WTC11 (cell line): ENCODE data around the gene ZMIZ1. TPM values are rescaled to one million over a fixed set of nuclear protein-coding genes. Genes with fewer than 3 reads are reported as not detected.

Source experiments
- ATAC-seq: fragments of 200-7000 bp; cut with Tn5 transposase; 2 replicates; pipeline ENCODE4 v1.10.0; 2021; ENCODE audit warnings: mild to moderate bottlenecking, moderate library complexity
- CTCF ChIA-PET: fragments of 300-600 bp; sonication (Branson Sonifier 250); formaldehyde crosslinking; loops from one replicate; lab custom pipeline; 2021; ENCODE audit warnings: antibody characterized with exemption; lab: Charles Lee
- POLR2A ChIA-PET: fragments of 350-600 bp; sonication (Branson Sonifier 250); formaldehyde crosslinking; loops from one replicate; lab custom pipeline; 2021; ENCODE audit warnings: antibody characterized with exemption; lab: Charles Lee
- DNase-seq: peaks from one replicate; pipeline ENCODE4 v3.0.0; 2021; ENCODE audit warnings: low spot score
- H3K27ac Mint-ChIP-seq: 2 replicates; pipeline ENCODE4 v1.8.0; 2021; ENCODE audit warnings: mixed read lengths
- H3K27me3 Mint-ChIP-seq: 2 replicates; pipeline ENCODE4 v1.8.0; 2021; ENCODE audit warnings: low read depth, mild to moderate bottlenecking, moderate library complexity, mixed read lengths
- H3K36me3 Mint-ChIP-seq: 2 replicates; pipeline ENCODE4 v1.8.0; 2021; ENCODE audit warnings: mixed read lengths
- H3K4me1 Mint-ChIP-seq: 2 replicates; pipeline ENCODE4 v1.8.0; 2022; ENCODE audit warnings: mixed read lengths
- H3K4me3 Mint-ChIP-seq: 2 replicates; pipeline ENCODE4 v1.8.0; 2021; ENCODE audit warnings: mild to moderate bottlenecking, moderate library complexity, mixed read lengths
- H3K9me3 Mint-ChIP-seq: 2 replicates; pipeline ENCODE4 v1.8.0; 2021; ENCODE audit warnings: mixed read lengths
- CDX4 ChIP-seq: fragments of 250-450 bp; sonication (Bioruptor Pico); IDR thresholded peaks from 2 replicates; pipeline ENCODE4 v1.9.0; 2021; ENCODE audit warnings: moderate library complexity, mild to moderate bottlenecking, inconsistent platforms, borderline replicate concordance
- CREB1 ChIP-seq: sonication (generic); formaldehyde crosslinking; IDR thresholded peaks from 2 replicates; pipeline ENCODE4 v1.8.0; 2023; ENCODE audit warnings: mild to moderate bottlenecking, missing genetic modification reagents
- ESRRA ChIP-seq: sonication (generic); formaldehyde crosslinking; IDR thresholded peaks from 2 replicates; pipeline ENCODE4 v1.8.1; 2022; ENCODE audit warnings: mild to moderate bottlenecking, missing genetic modification reagents, borderline replicate concordance
- ETV6 ChIP-seq: sonication (generic); formaldehyde crosslinking; IDR thresholded peaks from 2 replicates; pipeline ENCODE4 v1.8.1; 2022; ENCODE audit warnings: mild to moderate bottlenecking, missing genetic modification reagents
- FOXP1 ChIP-seq: sonication (generic); formaldehyde crosslinking; IDR thresholded peaks from 2 replicates; pipeline ENCODE4 v1.8.0; 2022; ENCODE audit warnings: missing genetic modification reagents, mild to moderate bottlenecking, moderate library complexity, borderline replicate concordance
- GABPB1 ChIP-seq: sonication (generic); formaldehyde crosslinking; IDR thresholded peaks from 2 replicates; pipeline ENCODE4 v1.8.1; 2023; ENCODE audit warnings: mild to moderate bottlenecking, missing genetic modification reagents
- JUN ChIP-seq: sonication (generic); formaldehyde crosslinking; IDR thresholded peaks from 2 replicates; pipeline ENCODE4 v1.8.0; 2023; ENCODE audit warnings: mild to moderate bottlenecking, missing genetic modification reagents
- KAT7 ChIP-seq: sonication (generic); formaldehyde crosslinking; IDR thresholded peaks from 2 replicates; pipeline ENCODE4 v1.8.1; 2023; ENCODE audit warnings: missing genetic modification reagents, mild to moderate bottlenecking, borderline replicate concordance
- MLX ChIP-seq: sonication (generic); formaldehyde crosslinking; IDR thresholded peaks from 2 replicates; pipeline ENCODE4 v1.8.1; 2023; ENCODE audit warnings: mild to moderate bottlenecking, missing genetic modification reagents, moderate library complexity
- PRDM15 ChIP-seq: sonication (generic); formaldehyde crosslinking; IDR thresholded peaks from 2 replicates; pipeline ENCODE4 v1.8.0; 2022; ENCODE audit warnings: missing genetic modification reagents
- PRRX2 ChIP-seq: fragments of 250-450 bp; sonication (Bioruptor Pico); IDR thresholded peaks from 2 replicates; pipeline ENCODE4 v1.8.0; 2021; ENCODE audit warnings: mild to moderate bottlenecking
- STAT6 ChIP-seq: sonication (generic); formaldehyde crosslinking; conservative IDR thresholded peaks from 2 replicates; pipeline ENCODE4 v1.8.1; 2023; ENCODE audit warnings: mild to moderate bottlenecking, low read depth, missing genetic modification reagents, moderate library complexity
- TCF7 ChIP-seq: sonication (generic); formaldehyde crosslinking; IDR thresholded peaks from 2 replicates; pipeline ENCODE4 v1.8.0; 2022; ENCODE audit warnings: mild to moderate bottlenecking, low read depth, missing genetic modification reagents, moderate library complexity
- USF1 ChIP-seq: sonication (generic); formaldehyde crosslinking; IDR thresholded peaks from 2 replicates; pipeline ENCODE4 v1.8.0; 2022; ENCODE audit warnings: mild to moderate bottlenecking, missing genetic modification reagents
- ZNF121 ChIP-seq: sonication (generic); formaldehyde crosslinking; IDR thresholded peaks from 2 replicates; pipeline ENCODE4 v1.8.0; 2023; ENCODE audit warnings: missing genetic modification reagents
- ZNF138 ChIP-seq: sonication (generic); formaldehyde crosslinking; conservative IDR thresholded peaks from 2 replicates; pipeline ENCODE4 v1.8.1; 2022; ENCODE audit warnings: mild to moderate bottlenecking, moderate library complexity, missing genetic modification reagents
- ZNF219 ChIP-seq: sonication (generic); formaldehyde crosslinking; IDR thresholded peaks from 2 replicates; pipeline ENCODE4 v1.8.0; 2023; ENCODE audit warnings: missing genetic modification reagents, mild to moderate bottlenecking, borderline replicate concordance
- ZNF671 ChIP-seq: fragments of 250-450 bp; sonication (Bioruptor Pico); IDR thresholded peaks from 2 replicates; pipeline ENCODE4 v1.8.0; 2021; ENCODE audit warnings: mild to moderate bottlenecking
- total RNA-seq: library from RNA; stranded (reverse); gene quantifications from 3 replicates; pipeline ENCODE4 v1.2.3, GENCODE V29; 2021

The ZMIZ1 gene
- total RNA-seq, 1 experiment from 2014 or later = 44.4 TPM

- TF ChIP-seq GABPB1 (CRISPR knock-in tag) (no peak), TCF7 (CRISPR knock-in tag) (no peak)
Measured at GRCh38 chr10:79165070-79165778, 96.5 kb downstream of the ZMIZ1 start (continued).

GRCh38 chr10:79166312-79166721 lies 97.6 kb downstream of the ZMIZ1 start:
- Mint-ChIP-seq H3K36me3 (no peaks in the 10 kb centered on the region), H3K4me3 (no peak overlapping the region), H3K9me3 (no peaks in the 10 kb centered on the region), H3K27me3 (no peaks in the 10 kb centered on the region), H3K4me1 (peaks cover 33% of the 10 kb centered on the region), H3K27ac (peak overlapping the region; percentile 91)
- POLR2A ChIA-PET = no interaction called here
- TF ChIP-seq USF1 (CRISPR knock-in tag) = no peak
- no peak for TF ChIP-seq ZNF138
- TF ChIP-seq CREB1 (CRISPR knock-in tag) = no peak
- TF ChIP-seq CDX4 (CRISPR knock-in tag) = no peak
- no peak for TF ChIP-seq ETV6 (CRISPR knock-in tag)
- TF ChIP-seq PRDM15 (CRISPR knock-in tag) = no peak
- TF ChIP-seq PRRX2 = no peak
- no peak for TF ChIP-seq FOXP1 (CRISPR knock-in tag)
- DNase-seq = no peak
- CTCF ChIA-PET = interaction anchor here (2.2 kb wide), 1 partner anchor 29 kb away, joined by 7 read pairs; no protein-coding TSS in a partner anchor
- ATAC-seq = no peak

GRCh38 chr10:79166741-79167140 lies 98.0 kb downstream of the ZMIZ1 start:
- DNase-seq (no peak), ATAC-seq (no peak)
- ChIA-PET CTCF (interaction anchor here (2.2 kb wide), 1 partner anchor 28 kb away, joined by 7 read pairs; no protein-coding TSS in a partner anchor), POLR2A (no interaction called here)
- Mint-ChIP-seq H3K36me3 (no peaks in the 10 kb centered on the region), H3K27ac (no peak overlapping the region), H3K4me1 (peaks cover 30% of the 10 kb centered on the region), H3K4me3 (no peak overlapping the region), H3K9me3 (no peaks in the 10 kb centered on the region), H3K27me3 (no peaks in the 10 kb centered on the region)
- TF ChIP-seq ZNF121 (no peak), KAT7 (CRISPR knock-in tag) (no peak), ZNF219 (no peak), ESRRA (CRISPR knock-in tag) (no peak)

GRCh38 chr10:79167537-79167936 lies 98.8 kb downstream of the ZMIZ1 start:
- ChIA-PET POLR2A (no interaction called here), CTCF (interaction anchor here (1.5 to 2.2 kb wide), 2 partner anchors 21 to 28 kb away, joined by 5 to 7 read pairs; no protein-coding TSS in a partner anchor)
- H3K36me3 Mint-ChIP-seq = no peaks in the 10 kb centered on the region
- ATAC-seq (no peak; the same call in 1 of the 2 replicates), DNase-seq (no peak)
- no peaks in the 10 kb centered on the region for H3K27me3 Mint-ChIP-seq
- H3K4me3 Mint-ChIP-seq = no peak overlapping the region
- peaks cover 30% of the 10 kb centered on the region for H3K4me1 Mint-ChIP-seq
- no peak overlapping the region for H3K27ac Mint-ChIP-seq
- H3K9me3 Mint-ChIP-seq = no peaks in the 10 kb centered on the region
- TF ChIP-seq JUN = no peak
- no peak for TF ChIP-seq MLX (CRISPR knock-in tag)
- TF ChIP-seq PRDM15 (CRISPR knock-in tag) = no peak
- no peak for TF ChIP-seq STAT6 (CRISPR knock-in tag)
- no peak for TF ChIP-seq ZNF671
